IPS-18c (cell line): ENCODE data around the gene IL34.

Experiments
- H3K4me3 ChIP-seq: 2 replicates; pipeline ENCODE4 v1.7.0; 2013; ENCODE audit warnings: low read depth, mild to moderate bottlenecking, low read length, moderate library complexity; ENCODE audit not compliant: insufficient read depth
- H3K9me3 ChIP-seq: one replicate; pipeline ENCODE4 v1.6.1; 2013; ENCODE audit warnings: mild to moderate bottlenecking, low read length, moderate library complexity; ENCODE audit not compliant: control insufficient read depth, insufficient read depth

Gene IL34

DNA sequence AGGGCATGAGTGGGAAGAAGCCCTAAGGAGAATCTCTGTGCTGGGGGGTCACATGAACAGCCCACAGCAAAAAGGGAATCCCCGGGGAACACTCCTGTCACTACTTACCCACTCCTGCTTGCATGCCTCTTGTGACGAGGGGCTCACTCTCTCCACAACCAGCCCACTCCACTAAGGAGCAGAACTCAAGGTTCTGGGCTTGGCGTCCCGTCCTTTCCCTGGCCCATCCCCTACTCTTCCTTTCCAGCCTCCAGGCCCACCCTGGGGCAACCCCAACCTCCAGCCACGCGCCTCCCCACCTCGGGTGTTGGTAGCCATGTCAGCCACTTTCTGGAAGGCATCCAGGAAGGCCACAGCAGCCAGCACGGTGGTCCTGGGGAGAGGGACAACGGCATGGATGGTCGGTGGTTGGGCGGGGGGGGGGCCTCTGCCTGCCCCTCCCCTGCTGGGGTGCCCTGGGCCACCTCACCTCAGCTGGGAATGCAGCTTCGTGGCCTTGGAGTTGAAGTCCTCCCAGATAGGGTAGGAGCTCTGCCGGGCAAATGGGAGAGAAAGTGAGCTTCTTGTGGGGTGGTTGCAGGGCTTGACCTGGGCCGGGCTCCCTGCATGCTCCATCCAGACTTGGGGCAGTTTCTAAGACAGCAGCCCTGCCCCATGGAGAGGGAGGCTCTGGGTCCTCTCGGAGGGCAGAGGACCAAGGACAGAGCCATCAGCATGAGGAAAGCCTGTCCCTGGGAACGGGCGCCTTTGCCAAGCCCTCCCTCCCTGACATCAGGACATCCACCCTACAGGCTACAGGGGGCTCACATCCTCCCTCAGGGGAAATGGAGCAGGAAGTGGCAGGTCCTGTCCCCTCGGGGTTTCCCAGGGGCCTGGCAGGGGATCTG lies 34.4 kb downstream of the IL34 start:
- Histone ChIP-seq H3K9me3 (no peaks in the 10 kb centered on the region), H3K4me3 (no peak overlapping the region)

DNA sequence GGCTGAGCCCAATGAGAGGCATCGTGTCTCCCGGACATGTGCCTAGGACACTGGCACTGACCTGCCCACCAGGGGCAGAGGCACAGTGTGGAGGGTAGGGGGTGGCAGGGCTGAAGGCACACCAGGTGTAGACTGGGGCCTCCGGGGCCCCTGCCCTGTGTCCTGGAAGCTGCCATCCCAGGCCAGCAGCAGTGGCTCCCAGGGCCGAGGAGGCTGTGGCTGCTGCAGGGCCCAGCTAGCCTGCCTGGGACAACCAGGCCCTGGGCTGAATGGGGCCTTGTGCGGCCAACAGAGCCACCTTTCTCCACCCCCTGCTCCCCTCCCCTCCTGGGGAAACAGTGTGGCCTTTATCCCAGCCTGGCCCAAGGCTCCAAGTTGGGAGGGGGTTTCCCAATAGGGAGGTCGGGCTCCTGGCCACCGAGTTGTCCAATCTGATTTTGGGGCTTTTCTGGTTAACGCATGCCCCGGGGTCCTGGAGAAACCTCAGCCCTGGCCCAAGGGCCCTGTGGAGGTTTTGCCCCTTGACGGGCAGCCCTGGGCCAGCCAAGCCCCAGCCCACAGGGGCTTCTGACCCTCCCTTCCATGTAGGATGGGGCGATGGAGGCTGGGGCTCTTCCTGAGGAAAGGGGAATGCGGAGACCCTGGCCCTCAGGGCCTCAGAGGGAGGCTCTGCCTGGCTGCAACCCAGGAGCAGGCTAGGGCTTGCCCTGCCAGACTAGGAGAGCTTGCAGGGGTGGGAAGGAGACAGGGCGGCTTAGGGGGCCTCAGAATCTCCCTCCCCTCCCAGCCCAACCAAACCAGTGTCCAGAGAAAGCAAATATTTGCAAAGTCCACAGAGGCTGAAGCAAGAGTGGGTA lies 35.3 kb downstream of the IL34 start:
- H3K4me3 ChIP-seq, result no peak overlapping the region
- H3K9me3 ChIP-seq, result no peaks in the 10 kb centered on the region

DNA sequence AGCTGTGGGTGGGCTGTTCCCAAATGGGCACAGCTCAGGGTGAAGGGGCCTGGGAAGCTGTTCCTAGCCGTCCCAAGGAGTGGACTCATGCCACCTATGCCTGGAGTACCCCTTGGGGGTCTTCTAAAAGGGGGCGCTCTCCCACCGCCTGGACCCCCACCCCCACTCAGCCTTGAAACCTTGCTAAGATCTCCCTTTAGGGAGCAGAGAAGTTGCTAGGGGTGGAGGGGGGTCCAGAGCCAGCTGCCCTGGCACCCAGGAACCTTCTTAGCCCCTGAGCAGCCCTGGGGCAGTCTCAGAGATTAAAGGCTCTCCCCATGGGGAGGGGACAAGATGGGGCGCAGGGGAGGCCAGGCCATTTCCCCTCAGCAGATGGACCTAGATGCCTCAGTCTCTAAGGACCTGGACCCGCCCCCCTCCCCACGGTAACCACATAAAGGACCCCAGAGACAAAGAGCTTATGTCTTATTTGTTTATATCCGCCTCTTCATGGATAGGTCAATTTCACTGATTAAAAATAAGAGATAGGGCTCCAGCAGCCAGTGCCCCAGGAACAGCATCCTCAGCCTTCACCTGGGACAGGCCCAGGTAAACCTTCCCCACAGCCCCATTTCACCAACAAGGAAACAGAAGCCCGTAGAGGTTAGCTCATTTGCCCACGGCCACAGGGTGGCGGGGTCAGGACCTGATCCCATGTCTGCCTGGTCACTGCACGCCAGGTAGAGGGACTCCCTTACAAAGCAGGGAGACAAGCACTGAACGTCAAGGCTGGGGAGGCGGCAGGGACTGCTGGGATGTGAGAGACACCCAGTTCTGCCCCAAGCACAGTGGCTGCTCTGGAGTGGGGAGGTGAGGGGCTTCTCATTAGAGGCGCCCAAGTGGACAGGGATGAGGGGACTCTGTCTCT lies 36.1 kb downstream of the IL34 start:
- no peak overlapping the region for H3K4me3 ChIP-seq

DNA sequence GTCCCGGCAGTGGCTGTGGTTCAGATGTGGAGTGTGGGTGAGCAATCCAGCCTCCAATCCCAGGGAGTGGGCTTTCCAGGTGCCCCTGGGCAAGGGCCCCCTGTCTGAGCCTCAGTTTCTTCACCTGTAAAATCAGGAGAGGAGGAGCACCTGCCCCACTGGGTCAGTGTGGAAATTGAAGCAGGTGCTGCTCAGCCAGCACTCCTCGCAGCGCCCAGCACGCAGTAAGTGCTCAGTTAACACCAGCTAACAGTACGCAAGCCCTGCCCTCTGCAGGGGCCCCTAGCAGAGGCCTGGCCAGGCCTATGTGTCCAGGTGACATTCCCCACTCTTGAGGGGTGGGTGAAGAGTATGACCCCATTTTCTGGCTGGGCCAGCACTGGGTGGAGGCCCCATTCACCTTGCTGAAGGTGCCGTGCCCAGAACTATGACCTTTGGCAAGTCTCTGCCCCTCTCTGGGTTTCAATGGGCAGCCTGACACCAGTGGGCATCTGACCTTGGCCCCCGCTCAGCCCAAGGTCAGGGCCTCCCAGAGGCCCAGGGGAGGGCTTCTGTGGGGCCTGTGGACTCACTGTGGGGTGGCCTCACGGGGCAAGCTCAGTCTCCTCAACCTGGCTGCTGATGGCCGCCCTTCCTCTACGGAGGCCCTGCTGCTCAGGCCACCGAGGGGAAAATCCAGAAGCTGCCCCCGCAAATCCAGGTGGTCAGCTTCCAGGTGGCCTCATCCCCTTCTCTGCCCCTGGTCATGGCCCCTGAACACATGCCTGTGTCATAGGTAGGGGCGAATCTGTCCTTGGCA lies 37.0 kb downstream of the IL34 start:
- Histone ChIP-seq H3K9me3 (no peaks in the 10 kb centered on the region), H3K4me3 (no peak overlapping the region)

More for the DNA sequence above, 36.1 kb downstream of the IL34 start:
- H3K9me3 ChIP-seq, result no peaks in the 10 kb centered on the region

DNA sequence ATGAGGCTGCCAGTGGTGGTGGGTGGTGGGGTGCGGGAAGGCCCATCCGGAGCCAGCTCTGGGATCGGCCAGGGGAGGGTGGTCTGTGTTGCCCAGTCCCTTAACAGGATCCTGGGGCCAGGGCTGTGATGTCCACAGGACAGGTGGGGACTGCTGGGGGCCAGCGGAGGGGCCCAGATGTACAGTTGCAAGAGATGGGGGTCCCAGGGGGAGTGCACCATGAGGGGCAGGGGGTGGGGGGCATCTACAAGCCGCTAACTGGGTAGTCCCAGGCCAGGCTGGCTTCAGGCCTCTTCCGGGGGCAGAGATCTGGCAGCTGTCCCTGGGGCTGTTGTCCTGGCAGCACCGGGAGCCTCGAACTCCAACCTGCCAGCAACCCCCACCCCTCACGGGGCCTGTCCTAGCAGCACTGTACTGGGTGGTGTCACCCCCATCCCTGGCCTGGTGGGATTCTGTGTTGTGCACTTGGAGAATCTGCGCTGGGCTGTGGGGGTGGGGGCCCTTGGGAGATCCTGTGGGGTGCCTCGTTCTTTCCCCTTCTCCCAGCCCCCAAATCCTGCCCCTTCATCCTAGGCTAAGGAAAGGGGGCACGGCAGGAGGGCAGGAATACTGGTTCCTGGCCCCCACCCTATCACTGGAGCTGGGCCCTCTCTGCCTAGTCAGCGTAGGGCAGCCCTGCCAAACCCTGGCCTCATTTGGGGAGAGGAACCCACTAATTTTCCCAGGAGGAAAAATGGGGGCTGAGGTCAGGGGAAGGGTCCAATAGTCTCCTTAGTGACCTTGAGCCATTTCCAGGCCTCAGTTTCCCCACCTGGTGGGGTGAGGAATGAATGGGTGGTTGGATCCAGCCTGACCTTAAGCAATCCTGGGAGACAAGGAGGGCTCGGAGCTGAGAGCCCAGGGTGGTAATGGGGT lies 38.0 kb downstream of the IL34 start:
- Histone ChIP-seq H3K9me3 (no peaks in the 10 kb centered on the region), H3K4me3 (peak overlapping the region; percentile 51)

DNA sequence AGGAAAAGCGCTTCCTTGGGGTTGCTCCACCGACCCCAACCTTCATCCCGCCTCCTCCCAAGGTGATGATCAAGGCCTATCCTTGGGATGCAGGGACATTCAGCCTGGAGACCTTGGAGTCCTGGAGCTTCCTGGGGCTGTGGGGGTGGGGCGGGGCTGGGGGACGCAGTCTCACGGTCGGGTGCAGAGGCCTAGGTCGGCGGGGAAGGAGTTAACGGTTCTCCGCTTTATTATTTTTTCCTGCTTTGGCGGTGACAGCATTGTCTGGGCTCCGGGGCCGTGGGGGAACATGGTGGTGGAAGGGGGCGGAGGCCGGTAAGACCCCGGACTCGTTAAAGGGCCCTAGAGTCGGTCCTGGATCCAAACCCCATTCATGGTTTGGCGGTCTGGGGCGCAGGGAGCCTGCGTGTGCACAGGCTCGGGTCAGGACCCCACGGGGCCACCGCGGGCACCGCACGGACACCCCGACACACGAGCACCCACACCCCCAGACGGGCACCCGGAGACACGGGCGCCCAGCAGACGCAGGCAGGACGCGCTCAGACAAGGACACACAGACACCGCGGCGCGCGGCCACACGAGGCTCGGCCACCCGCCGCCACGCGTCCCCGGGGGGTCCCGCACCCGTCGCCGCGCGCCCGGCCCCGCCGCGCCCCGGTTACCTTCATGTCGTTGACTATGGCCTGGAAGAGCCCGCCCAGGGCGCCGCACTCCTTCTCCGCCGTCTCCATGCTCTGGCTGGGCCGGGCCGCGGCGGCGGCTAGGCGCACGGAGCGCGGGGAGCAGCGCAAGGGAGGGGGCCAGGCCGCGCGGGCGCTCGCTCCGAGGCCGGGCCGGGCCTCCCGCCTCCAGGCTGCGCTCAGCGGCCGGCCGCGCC lies 38.9 kb downstream of the IL34 start:
- peak overlapping the region; percentile 51 for H3K4me3 ChIP-seq
- no peaks in the 10 kb centered on the region for H3K9me3 ChIP-seq

DNA sequence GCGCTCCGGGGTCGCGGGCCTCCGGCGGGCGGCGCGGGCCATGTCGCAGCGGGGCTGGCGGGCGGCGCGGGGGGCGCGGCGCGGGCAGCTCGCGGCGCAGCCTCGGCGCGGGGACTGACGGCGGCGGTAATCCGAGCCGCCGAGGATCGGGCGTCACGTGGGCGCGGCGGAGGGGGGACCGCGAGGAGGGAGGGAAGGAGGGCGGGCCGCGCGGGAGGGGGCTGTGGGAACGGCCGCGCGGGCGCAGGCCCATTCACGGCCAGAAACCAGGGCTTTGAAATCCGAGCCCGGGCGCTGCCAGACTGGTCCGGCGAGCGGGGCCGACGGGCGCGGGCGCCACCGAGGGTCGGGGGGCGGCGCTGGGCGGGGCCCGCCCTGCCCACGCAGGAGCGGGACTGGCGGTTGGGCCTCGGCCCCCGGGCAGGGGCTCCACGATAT lies 39.6 kb downstream of the IL34 start, which contains the start of gene MTSS2:
MTSS2 (minus strand) TSS at position 116 of the 438 bp plus-strand sequence. CDS start 262 bp downstream, outside the sequence.
- H3K4me3 ChIP-seq, result peak within 1 kb of the TSS; percentile 51
- no peaks in the 10 kb centered on the region for H3K9me3 ChIP-seq

DNA sequence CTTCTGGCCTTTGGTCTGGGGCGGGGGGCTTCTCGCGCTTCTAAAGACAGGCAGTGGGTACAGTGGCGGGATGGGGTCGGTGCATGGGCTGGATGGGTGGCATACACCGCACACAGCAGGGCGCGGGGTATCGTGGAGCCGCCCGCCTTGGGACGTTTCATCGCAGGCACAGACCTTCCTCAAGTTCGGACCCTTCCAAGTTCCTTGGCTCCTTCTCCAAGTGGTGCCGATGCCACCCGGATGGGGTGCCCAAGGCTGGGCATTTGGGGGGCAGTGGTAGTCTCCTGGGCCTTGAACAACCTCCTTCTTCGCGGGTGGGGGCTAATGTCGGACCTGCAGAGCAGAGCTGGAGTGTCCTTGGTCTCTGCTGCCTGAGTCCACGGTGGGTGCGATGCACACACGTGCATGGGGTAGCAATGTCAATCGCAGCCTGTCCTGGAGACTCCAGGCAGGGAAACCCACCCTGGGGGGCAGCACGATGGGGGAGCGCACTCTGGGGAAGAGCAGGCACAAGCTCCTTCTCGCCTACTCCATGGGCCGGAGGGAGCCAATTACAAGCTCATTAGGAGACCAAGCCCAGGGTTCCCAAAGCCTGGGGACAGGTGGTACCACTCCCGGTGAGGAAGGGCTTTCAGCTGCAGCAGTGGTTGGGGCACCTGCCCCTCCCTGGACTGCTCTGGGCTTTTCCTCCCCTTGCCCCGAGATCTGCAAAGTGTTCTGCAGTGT lies 40.2 kb downstream of the IL34 start:
- no peaks in the 10 kb centered on the region for H3K9me3 ChIP-seq
- H3K4me3 ChIP-seq, result peak overlapping the region; percentile 38; the same call in 1 of the 2 replicates

DNA sequence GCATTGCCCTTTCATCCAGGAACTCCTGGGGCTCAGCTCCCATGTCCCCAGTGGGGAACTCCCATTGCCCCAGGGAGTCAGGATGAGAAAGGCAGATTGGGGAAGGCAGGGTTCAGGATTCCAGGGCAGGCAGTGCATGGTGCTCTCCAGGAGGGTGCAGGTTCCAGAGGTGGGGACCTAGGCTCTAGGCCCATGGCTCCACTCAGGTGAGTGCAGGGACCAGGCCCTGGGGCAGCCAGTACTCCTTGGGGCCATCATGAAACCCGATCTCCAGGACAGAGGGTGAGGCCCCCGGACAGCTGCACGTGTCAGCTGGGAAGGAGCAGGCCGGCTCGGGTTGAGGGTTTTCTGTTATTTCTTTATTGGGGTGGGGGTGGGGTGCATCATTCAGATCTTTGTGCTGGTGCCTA lies 40.7 kb downstream of the IL34 start:
- no peak overlapping the region for H3K4me3 ChIP-seq
- H3K9me3 ChIP-seq, result no peaks in the 10 kb centered on the region

DNA sequence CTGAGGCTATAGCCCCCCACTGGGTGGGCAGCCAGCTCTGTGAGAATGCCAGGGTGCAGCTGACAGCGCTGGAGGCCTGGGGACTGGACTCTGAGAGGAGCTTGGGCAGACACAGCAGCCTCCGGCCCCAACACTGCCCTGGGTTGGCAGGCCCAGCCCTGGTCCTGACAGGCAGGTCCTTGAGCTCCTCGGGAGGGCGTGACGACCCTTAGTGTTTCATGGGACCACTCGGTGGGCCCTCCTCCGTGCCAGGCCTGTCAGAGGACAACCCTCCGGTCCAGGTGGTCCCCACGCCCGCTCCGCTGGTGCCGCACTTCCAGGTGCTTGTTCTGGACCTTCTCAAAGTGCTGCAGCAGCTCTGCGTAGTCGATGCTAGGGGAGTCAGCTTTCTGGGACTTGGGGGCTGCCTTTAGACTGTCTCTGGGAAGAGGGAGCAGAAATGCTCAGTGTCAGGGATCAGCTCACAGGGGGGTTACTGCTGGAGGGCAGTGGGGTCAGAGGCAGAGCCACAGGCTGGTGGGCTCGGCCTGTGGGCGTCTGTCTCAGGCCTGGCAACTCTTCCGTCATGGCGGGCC lies 41.4 kb downstream of the IL34 start:
- Histone ChIP-seq H3K4me3 (no peak overlapping the region), H3K9me3 (no peaks in the 10 kb centered on the region)

DNA sequence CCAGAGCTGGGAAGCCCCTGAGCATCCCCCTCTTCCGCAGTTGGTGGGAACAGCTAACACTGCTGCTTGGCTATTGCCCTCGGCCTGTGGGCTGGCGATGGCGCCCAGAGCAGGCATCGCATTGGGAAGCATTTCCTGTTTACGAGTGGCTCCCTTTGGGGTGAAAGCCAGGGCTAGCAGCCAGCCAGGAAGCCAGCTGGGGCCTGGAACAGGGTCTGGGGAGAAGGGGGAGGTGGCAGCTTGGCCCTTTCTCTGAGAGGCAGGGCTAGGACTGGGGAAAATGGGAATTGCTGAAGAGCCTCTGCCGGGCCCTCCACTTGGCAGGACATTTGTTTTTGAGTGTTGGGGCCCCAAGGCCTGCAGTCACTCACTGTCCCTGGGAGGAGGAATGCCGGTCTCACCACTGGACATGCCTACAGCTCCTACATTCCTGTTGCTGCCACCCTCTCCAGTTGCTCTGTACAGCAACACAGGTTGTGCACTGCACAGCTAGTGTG lies 41.9 kb downstream of the IL34 start:
- H3K4me3 ChIP-seq, result no peak overlapping the region
- no peaks in the 10 kb centered on the region for H3K9me3 ChIP-seq

DNA sequence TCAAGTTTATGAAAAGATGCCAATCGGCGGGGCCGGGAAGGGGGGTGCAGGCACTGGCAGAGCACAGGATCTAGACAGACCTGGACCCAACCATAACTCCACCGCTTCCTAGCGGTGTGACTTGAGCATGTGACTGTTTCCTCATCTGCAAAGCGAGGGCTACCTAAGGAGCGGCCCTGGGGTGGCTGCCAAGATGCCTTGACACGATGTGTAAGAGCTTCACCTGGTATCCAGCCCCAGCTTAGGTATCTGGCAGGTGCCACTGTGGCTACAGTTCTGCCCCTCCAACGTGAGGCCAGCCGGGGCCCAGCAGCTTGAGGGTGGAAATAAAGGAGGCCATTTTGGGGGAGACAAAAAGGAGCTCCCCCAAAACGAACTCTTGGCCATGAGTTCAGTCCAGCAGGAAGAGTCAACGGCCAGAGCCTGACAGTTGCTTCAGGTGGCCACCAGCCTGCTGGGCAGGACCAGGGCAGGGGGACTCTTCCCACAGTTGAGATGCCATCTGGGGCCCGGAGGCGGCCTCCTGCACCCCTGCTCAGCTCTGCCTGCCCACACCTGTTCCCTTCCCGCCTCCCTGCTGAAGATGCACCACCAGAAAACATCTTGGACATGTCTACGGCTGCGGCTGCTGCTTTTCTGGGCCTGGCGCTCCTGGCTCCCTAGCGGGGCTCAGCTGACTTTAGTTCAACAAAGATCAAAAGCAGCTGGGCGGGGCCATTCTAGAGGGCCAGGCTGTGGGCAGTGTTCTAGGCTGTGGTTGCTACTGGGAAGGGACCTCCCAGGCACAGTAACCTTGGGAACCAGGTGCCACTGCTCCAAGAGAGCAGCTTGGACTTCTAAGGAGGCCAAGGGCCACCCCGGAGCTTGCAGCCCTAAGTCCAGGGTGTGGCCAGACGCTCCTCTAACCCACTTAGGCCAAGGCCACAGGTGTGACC lies 42.9 kb downstream of the IL34 start:
- H3K9me3 ChIP-seq, result no peaks in the 10 kb centered on the region
- H3K4me3 ChIP-seq, result no peak overlapping the region
